H1 (cell line): Measurements from ENCODE around the gene FAT3. TPM values are rescaled to one million over a fixed set of nuclear protein-coding genes. Genes with fewer than 3 reads are reported as not detected.

Experiments
- CTCF ChIA-PET: fragments of 300-600 bp; sonication (Branson Sonifier 250); formaldehyde crosslinking; loops from one replicate; lab custom pipeline; 2021; ENCODE audit not compliant: partially characterized antibody; lab: Charles Lee
- POLR2A ChIA-PET: fragments of 300-600 bp; sonication (Branson Sonifier 250); formaldehyde crosslinking; loops from one replicate; lab custom pipeline; 2021; ENCODE audit warnings: inconsistent platforms; ENCODE audit not compliant: partially characterized antibody; lab: Charles Lee
- DNase-seq, 2 experiments: peaks; one replicate each; pipeline versions ENCODE4 v3.0.0 to v3.0.0-alpha.2; 2010 to 2022; ENCODE audit warnings: low spot score in 2 of 2, low read depth in 1 of 2, mixed read lengths in 1 of 2
- FAIRE-seq: peaks from 2 replicates; lab custom pipeline; 2011; peaks lifted over from hg19 to GRCh38; lab: Jason Lieb, UNC
- H2AFZ ChIP-seq: 2 replicates; pipeline ENCODE4 v1.8.1; 2012; ENCODE audit warnings: low read length, inconsistent platforms
- H2AK5ac ChIP-seq: 2 replicates; pipeline ENCODE4 v1.6.1; 2013; ENCODE audit warnings: low read depth, low read length
- H2BK120ac ChIP-seq: replicated peaks from 2 replicates; pipeline ENCODE3; 2013; ENCODE audit warnings: low read depth, low read length, inconsistent platforms
- H2BK12ac ChIP-seq: 2 replicates; pipeline ENCODE4 v1.6.1; 2013; ENCODE audit warnings: low read depth, low read length
- H2BK15ac ChIP-seq: 2 replicates; pipeline ENCODE4 v1.6.1; 2013; ENCODE audit warnings: low read length
- H2BK20ac ChIP-seq: 2 replicates; pipeline ENCODE4 v1.6.1; 2013; ENCODE audit warnings: low read length
- H2BK5ac ChIP-seq: 2 replicates; pipeline ENCODE4 v1.6.1; 2013; ENCODE audit warnings: low read depth, low read length
- H3K14ac ChIP-seq: 2 replicates; pipeline ENCODE4 v1.6.1; 2013; ENCODE audit warnings: inconsistent platforms; ENCODE audit not compliant: insufficient read length
- H3K18ac ChIP-seq: 2 replicates; pipeline ENCODE4 v1.6.1; 2013; ENCODE audit warnings: low read length; ENCODE audit errors: extremely low read depth
- H3K23ac ChIP-seq: 2 replicates; pipeline ENCODE4 v1.6.1; 2013; ENCODE audit warnings: inconsistent platforms; ENCODE audit not compliant: insufficient read length
- H3K23me2 ChIP-seq: 2 replicates; pipeline ENCODE4 v1.6.1; 2013; ENCODE audit warnings: low read depth, low read length
- H3K27ac ChIP-seq: 2 replicates; pipeline ENCODE4 v1.6.1; 2011; ENCODE audit warnings: low read depth, low read length, inconsistent platforms
- H3K27me3 ChIP-seq, 4 experiments: replicated peaks in 1 of 4; 1 replicate in 1 of 4; 2 replicates in 3 of 4; pipeline versions ENCODE4 v1.6.1 to v1.8.1; 2011 to 2013; ENCODE audit warnings: low read length in 3 of 4, mild to moderate bottlenecking in 3 of 4, inconsistent platforms in 2 of 4, mixed read lengths in 2 of 4, moderate library complexity in 1 of 4; ENCODE audit not compliant: control insufficient read depth in 3 of 4, insufficient read depth in 3 of 4; ENCODE audit errors: extremely low read depth in 1 of 4
- H3K36me3 ChIP-seq, 4 experiments: 2 replicates each; pipeline versions ENCODE4 v1.6.1 to v1.8.1; 2011 to 2013; ENCODE audit warnings: mild to moderate bottlenecking in 4 of 4, low read length in 3 of 4, moderate library complexity in 2 of 4, control low read depth in 1 of 4, inconsistent platforms in 1 of 4; ENCODE audit not compliant: insufficient read depth in 4 of 4, control insufficient read depth in 2 of 4
- H3K4ac ChIP-seq: replicated peaks from 2 replicates; pipeline ENCODE3; 2013; ENCODE audit warnings: low read length, low read depth, mixed read lengths, inconsistent platforms; ENCODE audit not compliant: insufficient read length
- H3K4me1 ChIP-seq, 4 experiments: replicated peaks in 1 of 4; 1 replicate in 1 of 4; 2 replicates in 3 of 4; pipeline versions ENCODE4 v1.6.1 to v1.8.1; 2011 to 2013; ENCODE audit warnings: low read length in 3 of 4, inconsistent platforms in 2 of 4, mixed read lengths in 1 of 4; ENCODE audit not compliant: insufficient read depth in 4 of 4, control insufficient read depth in 3 of 4
- H3K4me2 ChIP-seq, 2 experiments: 2 replicates each; pipeline versions ENCODE4 v1.6.1 to v1.8.1; 2011 to 2013; ENCODE audit warnings: low read depth in 2 of 2, low read length in 2 of 2, control low read depth in 1 of 2, inconsistent platforms in 1 of 2, mild to moderate bottlenecking in 1 of 2; ENCODE audit not compliant: insufficient read depth in 1 of 2
- H3K4me3 ChIP-seq, 4 experiments: fragments of 200-600, 300-600 bp in 1 of 4; sonication (generic), shearing (Covaris generic), sonication (Bioruptor Twin) in 1 of 4; 2 replicates each; pipeline versions ENCODE4 v1.5.1 to v1.8.1; 2011 to 2016; ENCODE audit warnings: low read length in 4 of 4, low read depth in 3 of 4, control low read depth in 2 of 4, inconsistent platforms in 2 of 4, mild to moderate bottlenecking in 2 of 4, mixed read lengths in 1 of 4, moderate library complexity in 1 of 4; ENCODE audit not compliant: insufficient read depth in 2 of 4; ENCODE audit errors: extremely low read depth in 1 of 4
- H3K56ac ChIP-seq: replicated peaks from 2 replicates; pipeline ENCODE3; 2013; ENCODE audit warnings: low read depth, mild to moderate bottlenecking, mixed read lengths, low read length, inconsistent platforms; ENCODE audit not compliant: insufficient read length
- H3K79me1 ChIP-seq: 2 replicates; pipeline ENCODE4 v1.6.1; 2013; ENCODE audit warnings: low read depth, low read length, control low read depth
- H3K79me2 ChIP-seq, 2 experiments: 2 replicates each; pipeline versions ENCODE4 v1.6.1 to v1.8.1; 2012 to 2013; ENCODE audit warnings: low read length in 2 of 2, mild to moderate bottlenecking in 2 of 2, inconsistent platforms in 1 of 2; ENCODE audit not compliant: insufficient read depth in 2 of 2, control insufficient read depth in 1 of 2
- H3K9ac ChIP-seq, 4 experiments: replicated peaks in 1 of 4; 1 replicate in 1 of 4; 2 replicates in 3 of 4; pipeline versions ENCODE4 v1.6.1 to v1.8.1; 2011 to 2013; ENCODE audit warnings: low read depth in 3 of 4, low read length in 3 of 4, control low read depth in 2 of 4, mild to moderate bottlenecking in 2 of 4, moderate library complexity in 2 of 4, inconsistent platforms in 1 of 4; ENCODE audit errors: extremely low read depth in 1 of 4
- H3K9me3 ChIP-seq, 2 experiments: 2 replicates each; pipeline versions ENCODE4 v1.6.1 to v1.8.1; 2012 to 2013; ENCODE audit warnings: mild to moderate bottlenecking in 2 of 2, moderate library complexity in 2 of 2, control low read depth in 1 of 2, inconsistent platforms in 1 of 2, low read depth in 1 of 2, low read length in 1 of 2, mixed read lengths in 1 of 2; ENCODE audit not compliant: insufficient read depth in 2 of 2
- H4K20me1 ChIP-seq, 2 experiments: replicated peaks in 1 of 2; 2 replicates each; pipeline versions ENCODE3 to v1.8.1; 2011 to 2013; ENCODE audit warnings: inconsistent platforms in 2 of 2, low read length in 2 of 2, mild to moderate bottlenecking in 1 of 2; ENCODE audit not compliant: insufficient read depth in 2 of 2, control insufficient read depth in 1 of 2
- H4K5ac ChIP-seq: 2 replicates; pipeline ENCODE4 v1.6.1; 2013; ENCODE audit warnings: low read length, low read depth, mixed read lengths, inconsistent platforms; ENCODE audit not compliant: insufficient read length
- H4K8ac ChIP-seq: 2 replicates; pipeline ENCODE4 v1.8.0; 2013; ENCODE audit warnings: mild to moderate bottlenecking, moderate library complexity, low read length, inconsistent platforms; ENCODE audit not compliant: insufficient read depth; ENCODE audit errors: extremely low read depth
- H4K91ac ChIP-seq: replicated peaks from 2 replicates; pipeline ENCODE3; 2013; ENCODE audit warnings: low read length, mixed read lengths, inconsistent platforms; ENCODE audit not compliant: insufficient read length
- BACH1 ChIP-seq: IDR thresholded peaks from 2 replicates; pipeline ENCODE4 v1.6.1; 2012; ENCODE audit warnings: low read length, improper control_type of control experiment
- CHD1 ChIP-seq: IDR thresholded peaks from 2 replicates; pipeline ENCODE4 v1.6.1; 2012; ENCODE audit warnings: low read depth, low read length, improper control_type of control experiment
- CHD2 ChIP-seq: IDR thresholded peaks from 2 replicates; pipeline ENCODE4 v1.6.1; 2012; ENCODE audit warnings: low read length, improper control_type of control experiment
- CTBP2 ChIP-seq: IDR thresholded peaks from 2 replicates; pipeline ENCODE4 v1.7.0; 2011; ENCODE audit warnings: borderline replicate concordance, mild to moderate bottlenecking, moderate library complexity, mixed read lengths, low read length; ENCODE audit not compliant: insufficient read depth, insufficient read length
- EGR1 ChIP-seq: IDR thresholded peaks from 2 replicates; pipeline ENCODE4 v1.6.1; 2011; ENCODE audit warnings: low read depth, low read length, borderline replicate concordance
- GTF2F1 ChIP-seq: IDR thresholded peaks from 2 replicates; pipeline ENCODE4 v1.6.1; 2012; ENCODE audit warnings: low read depth, low read length, improper control_type of control experiment, borderline replicate concordance
- PHF8 ChIP-seq: fragments of 200-600 bp; sonication (generic); conservative IDR thresholded peaks from 2 replicates; pipeline ENCODE4 v1.7.1; 2012; ENCODE audit warnings: low read depth, mild to moderate bottlenecking, inconsistent platforms, low read length, moderate library complexity
- RFX5 ChIP-seq: IDR thresholded peaks from 2 replicates; pipeline ENCODE4 v1.6.1; 2011; ENCODE audit warnings: low read depth, low read length, improper control_type of control experiment, borderline replicate concordance
- SIN3A ChIP-seq, 2 experiments: IDR thresholded peaks in 1 of 2; conservative IDR thresholded peaks in 1 of 2; 2 replicates each; pipeline ENCODE4 v1.6.1; 2011 to 2012; ENCODE audit warnings: low read length in 2 of 2, improper control_type of control experiment in 1 of 2, low read depth in 1 of 2, mild to moderate bottlenecking in 1 of 2
- SP4 ChIP-seq: IDR thresholded peaks from 2 replicates; pipeline ENCODE4 v1.6.1; 2012; ENCODE audit warnings: low read length, inconsistent platforms
- SRF ChIP-seq: IDR thresholded peaks from 2 replicates; pipeline ENCODE4 v1.6.1; 2011; ENCODE audit warnings: mild to moderate bottlenecking, low read depth, low read length, moderate library complexity
- TAF7 ChIP-seq: optimal IDR thresholded peaks from 2 replicates; pipeline ENCODE3; 2011; ENCODE audit warnings: low read depth, mild to moderate bottlenecking, inconsistent platforms, low read length, moderate library complexity, borderline replicate concordance
- TBP ChIP-seq: IDR thresholded peaks from 2 replicates; pipeline ENCODE4 v1.6.1; 2011; ENCODE audit warnings: low read depth, low read length, improper control_type of control experiment
- TCF12 ChIP-seq: IDR thresholded peaks from 2 replicates; pipeline ENCODE4 v1.6.1; 2011; ENCODE audit warnings: low read depth, mild to moderate bottlenecking, low read length
- polyA plus RNA-seq, 7 experiments: library from polyadenylated mRNA; depleted of rRNA in 3 of 7; stranded (reverse) in 5 of 7; unstranded in 2 of 7; fragments of >200 nt in 5 of 7; fragments of 200-250 nt in 2 of 7; gene quantifications; 1 replicate in 5 of 7; 2 replicates in 1 of 7; 4 replicates in 1 of 7; pipeline versions ENCODE4 v1.2.1 to v1.2.3, GENCODE V29; 2011 to 2013; ENCODE audit warnings: missing spikeins in 2 of 7, mixed read lengths in 2 of 7
- total RNA-seq: library from RNA; stranded (reverse); fragmentation: NEBNext Ultra II Directional; extraction: Animal tissue kit (Norgen Biotek cat#: 25700); gene quantifications from 2 replicates; pipeline ENCODE4 v1.2.1, GENCODE V29; 2021

FAT3 gene
- total and polyA plus RNA-seq, 2 of the 8 experiments (the other 6 are each of a cell fraction or from before 2014, with no cell fraction given), result 7.2 to 18.4 TPM

DNA sequence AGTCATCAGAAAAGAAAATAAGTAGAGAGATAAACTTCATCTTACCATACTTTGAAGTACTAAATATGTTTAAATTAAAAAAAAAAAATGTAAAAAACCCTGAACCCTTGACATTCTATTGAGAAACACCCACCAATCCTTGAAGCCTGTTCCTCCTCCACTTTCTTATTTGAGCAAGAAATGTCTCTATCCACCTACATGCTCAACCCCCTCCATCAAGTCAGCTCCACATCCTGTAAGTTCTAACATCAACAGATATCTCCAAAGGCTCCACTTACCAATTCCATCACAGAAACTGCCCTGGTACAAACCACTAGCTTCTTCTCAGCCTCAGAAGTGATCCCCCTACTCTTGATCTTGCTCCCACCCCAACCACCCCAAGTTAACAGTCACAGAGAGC is 32.5 kb upstream of the FAT3 start:
- Histone ChIP-seq H3K36me3 (no peaks in the 10 kb centered on the region), H3K9ac (no peak overlapping the region), H4K91ac (no peak overlapping the region), H3K23me2 (no peaks in the 10 kb centered on the region), H3K4me1 (no peaks in the 10 kb centered on the region), H3K4me2 (no peak overlapping the region), H3K79me1 (no peaks in the 10 kb centered on the region), H3K56ac (no peak overlapping the region), H2AFZ (no peak overlapping the region), H2BK15ac (no peak overlapping the region), H3K27ac (no peak overlapping the region), H4K8ac (no peak overlapping the region), H4K5ac (no peak overlapping the region), H2BK5ac (no peak overlapping the region), H3K18ac (no peak overlapping the region), H3K23ac (no peak overlapping the region), H3K14ac (no peak overlapping the region), H2BK12ac (no peak overlapping the region), H3K79me2 (no peaks in the 10 kb centered on the region), H2AK5ac (no peak overlapping the region), H4K20me1 (no peaks in the 10 kb centered on the region), H3K27me3 (no peaks in the 10 kb centered on the region), H3K4ac (no peak overlapping the region), H2BK20ac (no peak overlapping the region), H3K9me3 (no peaks in the 10 kb centered on the region), H3K4me3 (no peak overlapping the region), H2BK120ac (no peak overlapping the region)
- TF ChIP-seq CTBP2 (no peak), TBP (no peak), TAF7 (no peak), BACH1 (no peak), GTF2F1 (no peak), CHD2 (no peak), EGR1 (no peak), CHD1 (no peak), SIN3A (conservative IDR thresholded peaks at IDR 0.05 in 1 of 2, IDR thresholded peaks at IDR 0.05 in 1 of 2; ENCODE audit: low read depth in 1 of 2, low read length in 2 of 2) (no peak), SRF (no peak), PHF8 (no peak), TCF12 (no peak), RFX5 (no peak), SP4 (no peak)
- FAIRE-seq (no peak), DNase-seq (no peak)
- POLR2A ChIA-PET, result no interaction called here
- CTCF ChIA-PET, result interaction anchor here (0.6 to 1.1 kb wide), 4 partner anchors 40 to 904 kb away, joined by 3 to 4 read pairs (median 3); no protein-coding TSS in a partner anchor
